ENCODE results near the gene SCG3.

Gene SCG3

DNA sequence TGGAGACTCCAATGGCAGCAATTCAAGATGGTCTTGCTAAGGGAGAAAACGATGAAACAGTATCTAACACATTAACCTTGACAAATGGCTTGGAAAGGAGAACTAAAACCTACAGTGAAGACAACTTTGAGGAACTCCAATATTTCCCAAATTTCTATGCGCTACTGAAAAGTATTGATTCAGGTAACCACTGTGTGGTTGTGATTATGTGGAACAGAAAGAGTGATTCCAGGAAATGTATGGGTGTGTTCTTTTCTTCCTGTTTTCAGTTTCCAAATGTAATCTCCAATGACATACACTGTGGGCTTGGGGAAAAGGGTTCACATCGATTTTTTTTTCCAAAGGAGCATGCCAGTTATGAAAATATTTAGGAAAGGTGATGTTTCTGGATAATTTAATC, 10.9 kb downstream of the SCG3 start:
- TF ChIP-seq, protein P1, sequence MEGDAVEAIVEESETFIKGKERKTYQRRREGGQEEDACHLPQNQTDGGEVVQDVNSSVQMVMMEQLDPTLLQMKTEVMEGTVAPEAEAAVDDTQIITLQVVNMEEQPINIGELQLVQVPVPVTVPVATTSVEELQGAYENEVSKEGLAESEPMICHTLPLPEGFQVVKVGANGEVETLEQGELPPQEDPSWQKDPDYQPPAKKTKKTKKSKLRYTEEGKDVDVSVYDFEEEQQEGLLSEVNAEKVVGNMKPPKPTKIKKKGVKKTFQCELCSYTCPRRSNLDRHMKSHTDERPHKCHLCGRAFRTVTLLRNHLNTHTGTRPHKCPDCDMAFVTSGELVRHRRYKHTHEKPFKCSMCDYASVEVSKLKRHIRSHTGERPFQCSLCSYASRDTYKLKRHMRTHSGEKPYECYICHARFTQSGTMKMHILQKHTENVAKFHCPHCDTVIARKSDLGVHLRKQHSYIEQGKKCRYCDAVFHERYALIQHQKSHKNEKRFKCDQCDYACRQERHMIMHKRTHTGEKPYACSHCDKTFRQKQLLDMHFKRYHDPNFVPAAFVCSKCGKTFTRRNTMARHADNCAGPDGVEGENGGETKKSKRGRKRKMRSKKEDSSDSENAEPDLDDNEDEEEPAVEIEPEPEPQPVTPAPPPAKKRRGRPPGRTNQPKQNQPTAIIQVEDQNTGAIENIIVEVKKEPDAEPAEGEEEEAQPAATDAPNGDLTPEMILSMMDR (IDR thresholded peaks at IDR 0.05; ENCODE audit: insufficient read depth, low read length, poor library complexity, severe bottlenecking): no peak
- no peaks in the 10 kb centered on the region for H3K27me3 ChIP-seq (replicated peaks; ENCODE audit: control insufficient read depth, insufficient read depth, low read length)
- no peak overlapping the region for H3K4me3 ChIP-seq (replicated peaks; ENCODE audit: low read depth, low read length)
- no peak for DNase-seq (ENCODE audit: extremely low read depth, insufficient read length)
- H3K36me3 ChIP-seq (ENCODE audit: control insufficient read depth, insufficient read depth, low read length): no peaks in the 10 kb centered on the region

DNA sequence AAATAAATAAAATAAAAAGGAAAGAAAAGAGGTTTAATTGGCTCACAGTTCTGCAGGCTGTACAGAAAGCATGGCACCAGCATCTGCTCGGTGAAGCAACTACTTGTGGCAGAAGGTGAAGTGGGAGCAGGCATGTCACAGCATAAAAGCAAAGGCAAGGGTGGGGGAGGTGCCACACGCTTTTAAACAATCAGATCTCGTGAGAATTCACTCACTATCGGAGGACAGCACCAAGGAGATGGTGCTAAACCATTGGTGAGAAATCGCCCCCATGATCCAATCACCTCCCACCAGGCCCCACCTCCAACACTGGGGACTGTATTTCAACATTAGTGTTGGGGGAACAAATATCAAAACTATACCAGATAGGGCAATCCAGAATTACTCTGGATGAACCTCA, 15.3 kb downstream of the SCG3 start:
- no peak for DNase-seq (ENCODE audit: extremely low read depth, insufficient read length)
- Histone ChIP-seq H3K4me3 (replicated peaks; ENCODE audit: low read depth, low read length) (no peak overlapping the region), H3K36me3 (ENCODE audit: control insufficient read depth, insufficient read depth, low read length) (no peaks in the 10 kb centered on the region), H3K27me3 (replicated peaks; ENCODE audit: control insufficient read depth, insufficient read depth, low read length) (no peaks in the 10 kb centered on the region)
- TF ChIP-seq, protein P1 (IDR thresholded peaks at IDR 0.05; ENCODE audit: insufficient read depth, low read length, poor library complexity, severe bottlenecking): no peak

GRCh38 chr15:51697163-51697562, 15.9 kb downstream of the SCG3 start:
- TF ChIP-seq, protein P1 (IDR thresholded peaks at IDR 0.05; ENCODE audit: insufficient read depth, low read length, poor library complexity, severe bottlenecking): no peak
- no peaks in the 10 kb centered on the region for H3K36me3 ChIP-seq (ENCODE audit: control insufficient read depth, insufficient read depth, low read length)
- H3K27me3 ChIP-seq (replicated peaks; ENCODE audit: control insufficient read depth, insufficient read depth, low read length): no peaks in the 10 kb centered on the region
- no peak for DNase-seq (ENCODE audit: extremely low read depth, insufficient read length)
- no peak overlapping the region for H3K4me3 ChIP-seq (replicated peaks; ENCODE audit: low read depth, low read length)

DNA sequence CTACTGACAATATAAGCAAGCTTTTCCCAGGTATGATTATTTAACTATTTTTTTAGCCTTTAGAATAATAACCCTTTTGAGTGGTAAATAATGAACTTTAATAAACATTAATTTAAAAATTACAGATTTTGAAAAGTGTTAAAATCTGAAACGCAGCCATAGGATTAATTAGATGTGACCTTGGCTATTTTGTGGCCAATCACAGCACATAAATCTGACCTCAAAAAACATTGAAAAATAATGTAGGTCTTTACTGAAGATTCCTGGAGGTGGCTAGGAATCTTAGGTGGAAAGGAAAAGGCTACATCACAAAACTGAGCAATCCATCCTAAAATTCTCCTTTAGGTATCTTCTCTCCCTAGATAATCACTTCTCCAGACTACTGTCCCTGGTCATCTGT, 18.1 kb downstream of the SCG3 start:
- H3K27me3 ChIP-seq (replicated peaks; ENCODE audit: control insufficient read depth, insufficient read depth, low read length): no peaks in the 10 kb centered on the region
- no peaks in the 10 kb centered on the region for H3K36me3 ChIP-seq (ENCODE audit: control insufficient read depth, insufficient read depth, low read length)
- H3K4me3 ChIP-seq (replicated peaks; ENCODE audit: low read depth, low read length): no peak overlapping the region
- TF ChIP-seq, protein P1 (IDR thresholded peaks at IDR 0.05; ENCODE audit: insufficient read depth, low read length, poor library complexity, severe bottlenecking): no peak
- no peak for DNase-seq (ENCODE audit: extremely low read depth, insufficient read length)

- DNase-seq (ENCODE audit: extremely low read depth, insufficient read length): no peak
- H3K27me3 ChIP-seq (replicated peaks; ENCODE audit: control insufficient read depth, insufficient read depth, low read length): no peaks in the 10 kb centered on the region
- no peak overlapping the region for H3K4me3 ChIP-seq (replicated peaks; ENCODE audit: low read depth, low read length)
- TF ChIP-seq, protein P1 (IDR thresholded peaks at IDR 0.05; ENCODE audit: insufficient read depth, low read length, poor library complexity, severe bottlenecking): no peak
- no peaks in the 10 kb centered on the region; the same call in 1 of the 2 replicates for H3K36me3 ChIP-seq (ENCODE audit: control insufficient read depth, insufficient read depth, low read length)
Measured at GRCh38 chr15:51702710-51703109, 21.4 kb downstream of the SCG3 start.

DNA sequence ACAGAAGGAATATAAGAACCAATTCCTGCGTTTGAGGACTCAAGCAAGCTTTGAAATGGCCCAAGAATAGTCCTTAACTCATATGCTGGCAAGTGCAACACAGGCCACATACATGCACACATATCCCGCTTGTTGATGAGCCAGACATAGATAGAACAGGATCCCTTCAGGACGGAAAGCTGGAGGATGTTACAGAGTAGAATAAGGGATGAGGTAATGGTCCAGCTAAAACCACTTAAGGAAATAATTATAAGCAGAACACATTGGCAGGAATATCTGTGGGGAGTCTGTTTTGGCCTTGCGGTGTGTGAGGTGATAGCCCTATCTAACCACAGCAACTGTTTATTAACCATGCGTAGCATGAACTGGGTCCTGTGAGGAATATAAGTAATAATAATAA, 25.0 kb downstream of the SCG3 start:
- TF ChIP-seq, protein P1 (IDR thresholded peaks at IDR 0.05; ENCODE audit: insufficient read depth, low read length, poor library complexity, severe bottlenecking): no peak
- DNase-seq (ENCODE audit: extremely low read depth, insufficient read length): no peak

More for the DNA sequence above, 25.0 kb downstream of the SCG3 start:
- no peaks in the 10 kb centered on the region for H3K27me3 ChIP-seq (replicated peaks; ENCODE audit: control insufficient read depth, insufficient read depth, low read length)
- H3K36me3 ChIP-seq (ENCODE audit: control insufficient read depth, insufficient read depth, low read length): no peaks in the 10 kb centered on the region; the same call in 1 of the 2 replicates
- H3K4me3 ChIP-seq (replicated peaks; ENCODE audit: low read depth, low read length): no peak overlapping the region
